A673 (cell line): ENCODE measurements around the gene BMPR1B.

Source experiments
- EZH2 ChIP-seq: fragments of 200-600 bp; sonication (generic); IDR thresholded peaks from 2 replicates; pipeline ENCODE4 v1.6.1; 2017; ENCODE audit warnings: borderline replicate concordance, low read depth, mild to moderate bottlenecking, mixed read lengths, antibody characterized with exemption, low read length; ENCODE audit not compliant: poor library complexity, severe bottlenecking
- TF ChIP-seq, protein P1 (sequence below): fragments of 300-800, 200-600 bp; sonication (generic); conservative IDR thresholded peaks from 2 replicates; pipeline ENCODE4 v1.5.1; 2017; ENCODE audit warnings: low read depth, mild to moderate bottlenecking, antibody characterized with exemption, low read length, moderate library complexity, mixed read lengths

DNA sequence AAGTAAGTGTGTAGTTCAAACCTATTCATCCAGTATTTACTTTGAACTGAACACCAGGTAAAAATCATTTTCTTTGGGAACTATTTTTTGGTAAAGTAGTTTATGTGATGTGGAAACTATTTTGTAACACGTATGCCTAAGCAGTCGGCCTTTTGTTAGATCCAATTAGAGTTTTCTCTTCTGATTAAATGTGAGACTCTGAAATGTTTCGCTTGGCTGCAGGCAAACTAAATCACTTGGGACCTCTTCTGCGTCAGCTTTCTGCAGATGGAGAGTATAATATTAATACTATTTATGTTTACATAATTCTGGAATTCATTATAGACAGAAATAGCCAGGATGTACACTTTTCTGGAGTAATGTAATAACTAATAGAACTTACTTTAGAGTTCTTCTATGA, 46.9 kb downstream of the BMPR1B start:
- TF ChIP-seq EZH2 = no peak
- TF ChIP-seq, protein P1, sequence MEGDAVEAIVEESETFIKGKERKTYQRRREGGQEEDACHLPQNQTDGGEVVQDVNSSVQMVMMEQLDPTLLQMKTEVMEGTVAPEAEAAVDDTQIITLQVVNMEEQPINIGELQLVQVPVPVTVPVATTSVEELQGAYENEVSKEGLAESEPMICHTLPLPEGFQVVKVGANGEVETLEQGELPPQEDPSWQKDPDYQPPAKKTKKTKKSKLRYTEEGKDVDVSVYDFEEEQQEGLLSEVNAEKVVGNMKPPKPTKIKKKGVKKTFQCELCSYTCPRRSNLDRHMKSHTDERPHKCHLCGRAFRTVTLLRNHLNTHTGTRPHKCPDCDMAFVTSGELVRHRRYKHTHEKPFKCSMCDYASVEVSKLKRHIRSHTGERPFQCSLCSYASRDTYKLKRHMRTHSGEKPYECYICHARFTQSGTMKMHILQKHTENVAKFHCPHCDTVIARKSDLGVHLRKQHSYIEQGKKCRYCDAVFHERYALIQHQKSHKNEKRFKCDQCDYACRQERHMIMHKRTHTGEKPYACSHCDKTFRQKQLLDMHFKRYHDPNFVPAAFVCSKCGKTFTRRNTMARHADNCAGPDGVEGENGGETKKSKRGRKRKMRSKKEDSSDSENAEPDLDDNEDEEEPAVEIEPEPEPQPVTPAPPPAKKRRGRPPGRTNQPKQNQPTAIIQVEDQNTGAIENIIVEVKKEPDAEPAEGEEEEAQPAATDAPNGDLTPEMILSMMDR = no peak
